HG02588 (cell line): ENCODE data around the gene ADK.
"Not testable (repeated sequence)": the region's sequence is repeated elsewhere in the genome, so short reads cannot be mapped to it uniquely, and the experiment has no call there.

ENCODE experiments used
- ATAC-seq: cut with Tn5 transposase; IDR thresholded peaks from one replicate; pipeline ENCODE4 v1.9.1; 2021; ENCODE audit warnings: mild to moderate bottlenecking, moderate library complexity; ENCODE audit not compliant: unreplicated experiment

The ADK gene

DNA sequence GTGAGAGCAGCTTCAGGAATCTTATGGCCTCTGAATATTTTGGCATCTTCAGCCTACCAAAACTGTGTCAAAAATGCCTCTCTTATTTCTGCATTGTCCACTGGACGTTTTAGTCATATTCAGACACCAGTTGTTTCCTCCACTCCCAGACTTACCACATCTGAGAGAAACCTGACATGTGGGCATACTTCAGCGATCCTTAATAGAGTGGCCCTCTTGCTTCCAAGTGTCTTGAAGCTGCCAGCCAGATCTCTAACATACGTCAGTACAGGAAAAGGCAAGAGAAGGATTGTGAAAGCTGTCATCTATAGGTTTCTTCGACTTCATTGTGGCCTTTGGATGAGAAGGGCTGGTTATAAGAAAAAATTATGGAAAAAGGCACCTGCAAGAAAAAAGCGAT, 376.6 kb downstream of the ADK start:
- not testable (repeated sequence) for ATAC-seq

DNA sequence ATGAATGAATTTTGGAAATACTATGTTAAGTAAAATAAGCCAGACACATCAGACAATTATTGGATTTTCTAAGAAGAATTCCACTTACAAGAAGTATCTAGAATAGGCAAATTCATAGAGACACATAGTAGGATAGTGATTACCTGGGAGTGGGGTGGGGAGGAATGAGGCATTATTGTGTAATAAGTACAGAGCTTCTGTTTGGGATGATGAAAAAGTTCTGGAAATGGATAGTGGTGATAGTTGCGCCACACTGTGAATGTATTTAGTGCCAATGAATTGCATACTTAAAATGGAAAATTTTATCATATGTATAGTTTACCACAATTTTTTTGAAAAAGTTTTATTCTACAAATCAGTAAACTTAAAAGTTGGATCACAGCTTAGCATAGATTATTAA, 378.2 kb downstream of the ADK start:
- no peak for ATAC-seq

DNA sequence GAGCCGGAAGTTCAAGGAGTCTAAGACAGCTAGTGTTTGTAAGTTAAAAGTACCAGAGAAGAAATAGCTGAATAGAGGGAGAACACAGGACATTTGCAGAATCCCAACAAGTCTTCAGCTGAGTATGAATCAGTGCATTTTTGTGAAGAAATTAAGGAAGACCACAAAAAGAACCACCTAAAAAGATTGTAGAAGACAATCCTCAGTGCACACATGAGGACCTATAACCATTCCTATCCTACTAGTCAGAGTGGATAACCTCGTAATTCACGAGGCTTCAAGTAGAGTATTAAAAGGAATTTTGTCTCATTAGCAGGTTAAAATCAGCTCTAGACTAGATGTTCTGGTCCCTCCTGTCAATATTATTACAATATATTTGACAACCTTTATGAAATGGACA, 380.0 kb downstream of the ADK start:
- ATAC-seq = no peak

DNA sequence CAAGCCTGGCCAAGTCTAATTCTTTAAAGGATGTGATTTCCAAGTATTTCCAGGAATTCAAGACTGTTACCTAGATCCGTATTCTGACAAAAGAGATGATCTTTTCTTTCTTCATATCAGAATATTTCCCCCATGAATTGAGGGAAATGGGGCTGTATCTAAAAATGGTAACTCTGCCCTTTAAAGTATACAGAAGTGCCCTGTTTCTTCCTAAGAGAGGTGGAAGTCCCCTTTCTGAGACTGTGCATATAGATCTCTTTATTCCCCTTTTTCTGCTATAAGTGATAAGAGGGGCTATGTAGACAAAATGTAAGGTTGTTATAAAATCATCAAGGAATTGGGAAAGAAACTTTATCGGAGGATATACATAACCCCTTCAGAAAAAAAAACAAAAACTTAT, 388.3 kb downstream of the ADK start:
- ATAC-seq = no peak

DNA sequence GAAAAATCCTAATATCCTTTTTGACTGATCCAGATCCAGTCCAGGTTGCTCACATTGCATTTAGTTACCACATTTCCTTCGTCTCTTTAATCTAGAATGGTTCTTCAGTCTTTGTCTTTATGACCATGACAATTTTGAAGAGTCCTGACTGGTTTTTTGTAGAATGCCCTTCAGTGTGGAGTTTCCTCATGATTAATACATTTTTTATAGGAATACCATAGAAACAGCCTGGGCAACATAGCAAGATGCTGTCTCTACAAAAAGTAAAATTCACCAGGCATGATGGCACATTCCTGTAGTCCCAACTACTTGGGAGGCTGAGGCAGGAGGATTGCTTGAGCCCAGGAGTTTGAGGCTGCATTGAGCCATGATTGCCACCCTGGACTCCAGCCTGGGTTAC, 390.4 kb downstream of the ADK start:
- ATAC-seq = no peak

DNA sequence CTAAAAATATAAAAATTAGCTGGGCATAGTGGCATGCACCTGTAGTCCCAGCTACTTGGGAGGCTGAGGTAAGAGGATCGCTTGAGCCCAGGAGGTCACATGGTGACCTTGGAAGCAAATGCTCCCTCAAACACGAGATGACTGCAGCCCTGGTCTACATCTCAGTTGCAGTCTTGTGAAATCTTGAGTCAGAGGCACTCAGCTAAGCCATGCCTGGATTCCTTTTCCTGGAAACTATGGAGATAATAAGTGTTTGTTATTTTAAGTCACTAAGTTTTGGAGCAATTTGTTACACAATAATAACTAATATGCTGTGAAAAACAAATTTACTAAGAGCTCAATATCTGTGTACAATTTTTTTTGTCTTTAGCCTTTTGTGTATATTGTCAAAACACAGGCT, 391.1 kb downstream of the ADK start:
- ATAC-seq = no peak

DNA sequence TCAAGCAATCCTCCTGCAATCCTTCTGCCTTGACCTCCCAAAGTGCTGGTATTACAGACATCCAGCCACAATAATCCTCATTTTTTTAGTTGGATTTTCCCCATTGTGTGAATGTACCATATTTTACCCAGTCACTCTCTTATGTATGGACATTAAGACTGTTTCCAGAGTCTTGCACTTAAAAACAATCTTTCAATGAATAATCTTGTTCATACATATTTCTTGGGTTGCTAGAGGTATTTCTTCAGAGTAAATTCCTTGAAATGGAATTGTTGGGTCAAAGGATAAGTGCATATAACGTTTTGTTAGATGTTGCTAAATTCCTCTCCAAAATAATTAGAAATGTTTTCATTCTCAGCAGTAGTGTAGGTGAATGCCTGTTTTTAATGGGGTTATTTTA, 392.3 kb downstream of the ADK start:
- no peak for ATAC-seq

DNA sequence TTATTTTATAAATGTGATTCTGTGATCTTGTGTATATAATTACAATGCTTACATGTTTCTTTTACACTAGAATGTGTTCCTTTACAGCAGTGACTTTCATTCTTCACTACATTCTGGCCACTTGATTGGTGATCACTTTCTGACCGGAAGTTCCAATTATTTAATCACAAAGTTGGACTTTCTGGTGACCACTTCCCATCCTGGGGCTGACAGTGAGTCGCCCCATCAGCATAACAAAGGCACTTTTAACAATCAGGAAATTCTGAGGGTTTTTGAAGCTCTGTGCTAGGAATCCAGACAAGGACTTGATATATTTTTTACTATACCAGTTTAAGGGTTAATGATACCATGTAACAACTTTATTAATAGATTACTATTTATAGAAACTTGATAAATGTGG, 393.1 kb downstream of the ADK start:
- no peak for ATAC-seq

DNA sequence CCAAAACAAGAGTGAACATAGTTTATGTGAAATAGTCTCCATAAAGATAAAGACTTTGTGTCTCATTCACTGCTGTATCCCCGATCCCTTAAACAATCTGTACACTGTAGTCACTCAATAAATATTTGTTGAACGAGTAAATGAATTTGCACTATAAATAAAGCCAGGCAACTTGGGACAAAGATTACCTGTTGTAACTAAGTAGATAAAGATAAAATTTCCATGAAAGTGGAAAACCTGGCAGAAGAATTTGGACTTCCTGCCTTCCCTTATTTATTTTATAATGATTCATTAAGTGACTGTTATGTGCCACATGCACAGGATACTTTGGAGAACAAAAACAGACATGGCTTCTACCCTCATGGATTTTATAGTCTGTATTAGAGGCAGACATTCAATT, 397.7 kb downstream of the ADK start:
- ATAC-seq = no peak

DNA sequence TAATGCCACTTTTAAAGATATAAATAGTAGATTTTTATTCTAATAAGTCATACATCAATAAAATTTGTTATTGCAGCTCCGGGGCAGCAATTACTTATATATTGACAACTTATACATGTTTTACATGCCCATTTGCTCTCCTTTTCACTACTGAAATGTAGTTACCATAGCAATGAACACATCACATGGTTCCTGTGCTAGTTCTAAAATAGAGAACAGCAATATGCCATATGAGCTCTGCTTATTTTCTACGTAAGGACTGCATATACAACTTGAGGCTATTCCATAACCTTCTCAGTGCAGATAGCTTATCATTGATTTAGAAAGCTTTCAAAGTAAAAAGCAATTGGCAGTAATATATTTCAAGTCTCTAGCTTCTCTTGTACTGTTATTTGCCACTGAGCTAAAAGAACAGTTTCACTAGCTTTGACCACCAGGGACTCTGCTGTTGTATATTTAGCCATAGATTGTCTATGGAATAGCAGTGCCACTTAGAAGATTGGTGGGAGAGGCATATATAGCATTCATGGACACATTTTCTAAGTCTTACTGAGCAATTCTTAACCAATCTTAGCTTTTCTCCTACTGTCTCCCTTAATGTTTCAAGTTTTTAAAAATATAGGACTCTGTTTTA, 405.2 kb downstream of the ADK start:
- no peak for ATAC-seq

DNA sequence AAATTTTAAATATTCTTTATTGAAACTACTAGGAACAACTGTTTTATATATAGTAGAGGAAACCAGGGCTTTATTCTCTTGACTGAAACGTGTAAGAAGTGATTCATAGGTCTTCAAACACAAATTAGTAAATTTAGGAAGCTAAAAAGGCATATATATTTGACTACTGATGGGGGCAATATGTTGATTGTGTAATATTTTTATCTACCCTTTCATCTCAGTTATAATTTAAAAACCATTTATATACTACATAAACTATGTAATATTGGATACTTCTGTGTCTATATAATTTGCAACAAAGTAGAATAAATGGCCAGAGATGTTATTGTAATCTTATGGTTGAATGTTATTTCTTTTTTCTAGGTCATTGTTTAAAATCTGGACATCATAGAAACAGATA, 406.1 kb downstream of the ADK start:
- no peak for ATAC-seq

DNA sequence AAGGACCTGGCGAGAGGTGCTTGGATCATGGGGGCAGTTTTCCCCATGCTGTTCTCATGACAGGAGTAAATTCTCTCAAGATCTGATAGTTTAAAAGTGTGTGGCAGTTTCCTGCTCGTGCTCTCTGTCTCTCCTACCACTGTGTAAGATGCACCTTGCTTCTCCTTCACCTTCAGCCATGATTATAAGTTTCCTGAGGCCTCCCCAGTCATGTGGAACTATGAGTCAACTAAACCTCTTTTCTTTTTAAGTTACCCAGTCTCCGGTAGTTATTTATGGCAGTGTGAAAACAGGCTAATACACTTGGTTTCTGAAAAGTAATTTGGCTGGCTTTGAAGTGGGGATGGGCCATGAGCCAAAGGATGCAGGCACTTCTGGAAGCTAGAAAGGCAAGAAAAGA, 407.4 kb downstream of the ADK start:
- ATAC-seq = no peak

DNA sequence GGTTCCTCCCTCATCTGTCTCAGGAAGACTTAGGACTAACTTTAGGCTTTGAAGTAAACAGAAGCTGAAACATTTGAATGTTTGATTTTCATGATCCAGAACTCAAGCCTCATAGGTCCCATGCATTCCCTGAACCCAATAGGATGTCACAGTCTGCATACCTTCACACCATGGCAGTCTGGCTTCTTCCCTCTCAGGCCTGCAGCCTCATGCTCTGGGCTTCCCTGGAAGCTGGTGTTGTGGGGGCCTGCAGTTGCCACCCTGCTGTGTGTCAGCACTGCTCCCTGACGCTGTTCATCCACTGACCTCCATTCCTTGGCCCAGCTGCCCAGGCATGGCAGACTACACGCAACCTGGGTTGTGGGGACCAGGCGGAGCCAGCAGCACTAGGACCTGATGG, 407.9 kb downstream of the ADK start:
- no peak for ATAC-seq

DNA sequence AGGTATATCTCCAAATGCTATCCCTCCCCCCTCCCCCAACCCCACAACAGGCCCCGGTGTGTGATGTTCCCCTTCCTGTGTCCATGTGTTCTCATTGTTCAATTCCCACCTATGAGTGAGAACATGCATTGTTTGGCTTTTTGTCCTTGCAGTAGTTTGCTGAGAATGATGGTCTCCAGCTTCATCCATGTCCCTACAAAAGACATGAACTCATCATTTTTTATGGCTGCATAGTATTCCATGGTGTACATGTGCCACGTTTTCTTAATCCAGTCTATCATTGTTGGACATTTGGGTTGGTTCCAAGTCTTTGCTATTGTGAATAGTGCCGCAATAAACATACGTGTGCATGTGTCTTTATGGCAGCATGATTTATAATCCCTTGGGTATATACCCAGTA, 417.9 kb downstream of the ADK start:
- not testable (repeated sequence) for ATAC-seq

DNA sequence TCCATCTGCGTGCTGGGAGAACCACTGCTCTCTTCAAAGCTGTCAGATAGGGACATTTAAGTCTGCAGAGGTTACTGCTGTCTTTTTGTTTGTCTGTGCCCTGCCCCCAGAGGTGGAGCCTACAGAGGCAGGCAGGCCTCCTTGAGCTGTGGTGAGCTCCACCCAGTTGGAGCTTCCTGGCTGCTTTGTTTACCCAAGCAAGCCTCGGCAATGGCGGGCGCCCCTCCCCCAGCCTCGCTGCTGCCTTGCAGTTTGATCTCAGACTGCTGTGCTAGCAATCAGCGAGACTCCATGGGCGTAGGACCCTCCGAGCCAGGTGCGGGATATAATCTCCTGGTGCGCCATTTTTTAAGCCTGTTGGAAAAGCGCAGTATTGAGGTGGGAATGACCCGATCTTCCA, 422.5 kb downstream of the ADK start:
- ATAC-seq = not testable (repeated sequence)

DNA sequence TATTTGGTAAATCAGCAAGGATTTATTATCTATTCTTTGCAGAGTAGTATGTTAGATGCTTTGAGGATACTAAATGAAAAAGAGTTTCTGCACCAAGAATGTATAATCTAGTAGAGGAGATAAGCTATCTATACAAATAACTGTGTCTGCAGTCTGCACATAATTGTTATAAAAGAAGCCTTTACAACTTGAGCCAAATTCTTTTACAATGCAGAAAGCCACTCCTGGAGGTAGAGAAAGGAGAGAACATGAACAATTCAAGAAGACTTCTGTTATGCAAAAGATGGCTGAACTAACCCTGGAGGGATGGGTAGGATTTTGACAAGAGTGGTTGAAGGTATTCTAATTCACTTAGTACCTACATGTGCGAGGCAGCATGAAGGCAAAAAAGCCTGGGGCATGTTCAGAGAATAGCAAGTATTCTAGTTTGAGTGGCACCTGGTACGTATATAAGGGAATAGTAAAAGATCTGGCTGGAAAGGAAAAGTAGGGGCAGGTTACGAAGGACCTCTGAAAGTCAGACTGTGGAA, 424.2 kb downstream of the ADK start:
- ATAC-seq = no peak

DNA sequence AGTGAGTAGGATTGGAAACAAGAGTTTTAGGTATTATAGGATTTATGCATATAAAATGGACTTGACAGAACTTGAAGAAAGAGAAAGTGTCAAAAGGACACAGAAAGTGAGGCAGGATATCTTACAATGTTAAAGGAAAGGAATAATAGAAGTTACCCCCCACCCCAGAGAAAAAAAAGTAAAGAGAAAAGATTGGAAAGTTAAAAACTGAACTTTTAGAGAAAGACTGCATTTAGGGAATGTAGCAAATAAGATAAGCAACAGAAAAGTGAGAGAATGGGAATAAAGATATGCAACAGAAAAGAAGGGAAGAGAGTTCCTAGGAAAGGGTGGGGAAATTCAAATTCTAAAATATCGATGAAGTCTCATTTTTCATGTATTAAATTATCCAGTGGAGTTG, 424.9 kb downstream of the ADK start:
- ATAC-seq = no peak

DNA sequence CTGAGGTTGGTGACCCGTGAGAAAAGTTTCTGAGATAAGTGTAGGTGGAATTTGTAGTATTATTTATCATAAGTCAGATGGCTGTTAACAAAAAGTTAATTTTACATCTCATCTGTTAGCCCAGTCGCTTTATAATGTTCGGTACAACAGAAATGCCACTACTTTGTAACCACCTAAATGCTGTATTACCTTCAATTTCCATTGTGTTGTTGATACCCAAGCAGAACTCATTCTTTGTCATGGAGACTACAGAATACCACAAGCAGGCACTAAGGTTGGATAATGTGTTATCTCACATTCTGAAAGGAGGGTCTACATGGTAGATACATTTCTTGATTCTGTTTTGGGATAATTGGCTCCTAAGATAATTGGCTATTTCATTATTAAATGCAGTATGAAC, 425.6 kb downstream of the ADK start:
- ATAC-seq = no peak

DNA sequence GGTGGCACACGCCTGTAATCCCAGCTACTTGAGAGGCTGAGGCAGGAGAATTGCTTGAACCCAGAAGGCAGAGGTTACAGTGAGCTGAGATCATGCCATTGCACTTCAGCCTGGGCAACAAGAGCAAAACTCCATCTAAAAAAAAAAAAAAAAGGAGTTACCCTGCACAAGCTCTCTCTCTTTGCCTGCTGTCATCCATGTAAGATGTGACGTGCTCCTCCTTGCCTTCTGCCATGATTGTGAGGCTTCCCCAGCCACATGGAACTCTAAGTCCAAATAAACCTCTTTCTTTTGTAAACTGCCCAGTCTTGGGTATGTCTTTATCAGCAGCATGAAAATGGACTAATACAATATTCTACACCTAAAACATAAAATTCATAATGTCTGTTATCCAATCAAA, 429.4 kb downstream of the ADK start:
- ATAC-seq = not testable (repeated sequence)

DNA sequence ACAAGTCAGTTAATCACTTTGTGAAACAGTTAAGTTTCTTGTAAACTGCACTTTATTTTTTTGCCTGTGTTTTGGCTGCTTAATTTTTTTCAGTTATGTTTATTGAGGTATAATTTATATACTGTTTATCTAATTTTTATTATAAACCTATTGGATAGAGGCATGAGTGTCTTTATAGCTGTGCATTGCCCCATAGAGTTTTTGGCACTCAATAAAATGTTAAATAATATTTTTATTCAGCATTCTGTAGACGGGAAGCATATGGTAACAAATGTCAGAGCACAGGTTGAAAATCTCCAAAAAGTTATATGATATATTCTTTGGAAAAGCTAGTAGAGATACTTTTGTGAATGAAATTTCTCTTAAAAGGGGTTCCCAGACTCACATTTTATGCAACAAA, 431.5 kb downstream of the ADK start:
- ATAC-seq = no peak

DNA sequence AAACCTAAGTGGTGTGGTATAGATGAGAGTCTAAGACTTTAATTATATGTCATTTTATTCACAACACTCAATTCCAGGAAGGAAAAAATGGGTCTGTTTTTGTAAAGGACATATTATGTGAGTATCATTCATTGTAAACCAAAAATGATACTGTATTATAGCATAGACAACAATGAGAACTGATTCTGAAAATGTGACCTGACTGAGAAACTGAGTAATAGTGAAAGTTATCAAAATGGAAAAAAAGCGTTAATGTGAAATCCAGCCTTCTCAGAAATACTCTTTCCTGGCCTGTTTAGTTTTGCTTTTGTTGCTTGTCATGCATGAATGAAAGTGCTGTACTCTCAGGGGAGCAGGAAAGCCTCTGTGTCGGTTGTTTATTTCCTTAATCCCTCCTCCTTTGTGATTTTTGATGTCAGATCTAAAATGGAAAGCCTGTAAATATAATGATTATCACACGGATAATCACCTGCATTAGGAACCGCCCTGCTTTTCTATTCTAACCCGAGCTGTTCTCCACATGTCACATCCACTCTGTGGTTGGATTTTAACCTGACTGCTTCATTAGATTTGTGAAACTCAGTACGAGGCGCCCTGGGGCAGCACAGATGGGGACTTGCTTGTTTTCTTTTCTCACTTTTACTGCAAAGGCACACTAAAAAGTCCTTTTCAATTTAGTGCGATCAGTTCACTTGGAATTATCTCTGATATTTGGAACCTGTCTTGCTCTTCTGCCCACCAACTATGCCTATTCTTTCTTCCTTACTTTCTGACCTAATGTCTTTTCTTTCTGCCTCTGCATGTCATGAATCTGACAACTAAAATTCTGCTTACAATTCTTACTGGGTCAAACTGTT, 434.4 kb downstream of the ADK start:
- peak; percentile 67 for ATAC-seq

DNA sequence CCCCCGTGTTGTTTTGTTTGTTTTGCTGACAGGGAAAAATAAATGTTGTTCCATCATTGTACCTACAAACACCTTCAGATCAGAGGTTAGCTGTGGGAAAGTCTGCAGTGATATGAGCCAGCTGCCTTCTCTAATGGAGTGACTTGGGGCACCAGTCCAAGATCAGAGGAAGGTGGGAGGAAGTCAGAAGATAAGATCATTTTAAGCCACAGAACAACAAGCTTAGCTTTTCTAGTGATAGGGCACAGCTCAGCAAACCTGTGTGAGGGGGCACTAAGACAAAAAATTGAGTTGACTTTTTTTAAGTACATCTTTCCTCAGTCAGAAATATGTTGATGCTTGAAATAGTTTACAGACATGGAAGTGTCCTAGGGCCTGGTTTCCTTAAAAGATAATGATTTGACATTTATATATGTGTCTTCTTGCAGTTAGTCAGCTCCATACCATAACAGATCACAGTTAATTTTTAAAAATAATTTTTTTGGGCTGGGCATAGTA, 435.1 kb downstream of the ADK start:
- no peak for ATAC-seq
